ENCODE results near the gene MGAT5.

MGAT5 gene

GRCh38 chr2:134295441-134295840, 41.6 kb downstream of the MGAT5 start (continued):
- TF ChIP-seq ZNF148 (tag by site-specific recombination; IDR thresholded peaks at IDR 0.05; ENCODE audit: borderline replicate concordance) (no peak), KLF9 (tag by site-specific recombination; IDR thresholded peaks at IDR 0.05; ENCODE audit: low read depth) (no peak), GLI4 (tag by site-specific recombination; IDR thresholded peaks at IDR 0.05) (no peak), ZNF335 (tag by site-specific recombination; conservative IDR thresholded peaks at IDR 0.05) (no peak), ZNF596 (tag by site-specific recombination; IDR thresholded peaks at IDR 0.05) (no peak), SP2 (tag by site-specific recombination; IDR thresholded peaks at IDR 0.05) (no peak)

- TF ChIP-seq ZNF26 (tag by site-specific recombination; IDR thresholded peaks at IDR 0.05) (no peak), ZBTB11 (tag by site-specific recombination; conservative IDR thresholded peaks at IDR 0.05; ENCODE audit: low read depth) (no peak), ZNF654 (tag by site-specific recombination; IDR thresholded peaks at IDR 0.05; ENCODE audit: low read depth) (no peak), GLI2 (tag by site-specific recombination; IDR thresholded peaks at IDR 0.05; ENCODE audit: borderline replicate concordance, low read depth) (no peak)
- H3K9me3 ChIP-seq (ENCODE audit: control insufficient read depth, insufficient read depth, low read depth, low read length): no peaks in the 10 kb centered on the region
- no peaks in the 10 kb centered on the region; a peak in 1 of 3 replicates for H3K36me3 ChIP-seq (ENCODE audit: control insufficient read depth in 2 of 2, insufficient read depth in 1 of 2, low read length in 2 of 2)
- ChIA-PET CTCF (no interaction called here), POLR2A (no interaction called here)
- H3K4me1 ChIP-seq (ENCODE audit: control insufficient read depth, insufficient read depth, low read length): peaks cover under 1% of the 10 kb centered on the region
- no peak overlapping the region for H3K4me3 ChIP-seq (ENCODE audit: low read depth, low read length)
- no peak overlapping the region for H3K27ac ChIP-seq (ENCODE audit: extremely low read depth, low read depth, low read length)
These were observed 42.4 kb downstream of the MGAT5 start for GRCh38 chr2:134296301-134296700.

- ChIA-PET CTCF (no interaction called here), POLR2A (no interaction called here)
- no peak for TF ChIP-seq KLF1 (tag by site-specific recombination; IDR thresholded peaks at IDR 0.05)
- TF ChIP-seq PRDM10 (tag by site-specific recombination; IDR thresholded peaks at IDR 0.05): peak; percentile 76
- TF ChIP-seq ZNF292 (tag by site-specific recombination; IDR thresholded peaks at IDR 0.05; ENCODE audit: borderline replicate concordance, low read depth): no peak
- no peak for TF ChIP-seq HOXC10 (CRISPR knock-in tag; IDR thresholded peaks at IDR 0.05)
- Histone ChIP-seq H3K4me1 (ENCODE audit: control insufficient read depth, insufficient read depth, low read length) (peaks cover 2% of the 10 kb centered on the region), H3K4me3 (ENCODE audit: low read depth, low read length) (no peak overlapping the region), H3K27ac (ENCODE audit: extremely low read depth, low read depth, low read length) (no peak overlapping the region), H3K36me3 (ENCODE audit: control insufficient read depth in 2 of 2, insufficient read depth in 1 of 2, low read length in 2 of 2) (no peaks in the 10 kb centered on the region; a peak in 1 of 3 replicates), H3K9me3 (ENCODE audit: control insufficient read depth, insufficient read depth, low read depth, low read length) (no peaks in the 10 kb centered on the region)
These were observed 45.5 kb downstream of the MGAT5 start for GRCh38 chr2:134299334-134299733.
